BJ (cell line): ENCODE measurements around the gene U2SURP. TPM values are rescaled to one million over a fixed set of nuclear protein-coding genes. Genes with fewer than 3 reads are reported as not detected.

Experiments used
- CTCF ChIA-PET: fragments of 350-600 bp; formaldehyde crosslinking; extraction: SDS; loops from one replicate; lab custom pipeline; 2021; ENCODE audit warnings: antibody characterized with exemption, inconsistent platforms; lab: Yijun Ruan, JAX
- POLR2A ChIA-PET: fragments of 300-600 bp; sonication (Branson Sonifier 250); formaldehyde crosslinking; extraction: SDS; loops from one replicate; lab custom pipeline; 2021; ENCODE audit warnings: antibody characterized with exemption; lab: Charles Lee
- DNase-seq: peaks from one replicate; pipeline ENCODE4 v3.0.0-alpha.2; 2011; ENCODE audit warnings: low read depth
- H3K27me3 ChIP-seq: 2 replicates; pipeline ENCODE4 v1.6.0; 2011; ENCODE audit warnings: low read length; ENCODE audit not compliant: control insufficient read depth, insufficient read depth
- H3K36me3 ChIP-seq: 2 replicates; pipeline ENCODE4 v1.5.1; 2011; ENCODE audit warnings: low read length; ENCODE audit not compliant: control insufficient read depth, insufficient read depth
- H3K4me3 ChIP-seq: 2 replicates; pipeline ENCODE4 v1.5.1; 2011; ENCODE audit warnings: low read depth, mild to moderate bottlenecking, control low read depth, low read length
- polyA plus RNA-seq: library from polyadenylated mRNA; depleted of rRNA; stranded (reverse); fragments of >200 nt; gene quantifications from 2 replicates; pipeline ENCODE4 v1.2.3, GENCODE V29; 2011
- TF ChIP-seq, protein P1 (sequence below): IDR thresholded peaks from 2 replicates; pipeline ENCODE4 v1.5.1; 2011; ENCODE audit warnings: low read depth, mild to moderate bottlenecking, control low read depth, inconsistent platforms, low read length, moderate library complexity; ENCODE audit not compliant: insufficient read depth

The U2SURP gene
- polyA plus RNA-seq, 1 experiment, result 22.6 TPM

DNA sequence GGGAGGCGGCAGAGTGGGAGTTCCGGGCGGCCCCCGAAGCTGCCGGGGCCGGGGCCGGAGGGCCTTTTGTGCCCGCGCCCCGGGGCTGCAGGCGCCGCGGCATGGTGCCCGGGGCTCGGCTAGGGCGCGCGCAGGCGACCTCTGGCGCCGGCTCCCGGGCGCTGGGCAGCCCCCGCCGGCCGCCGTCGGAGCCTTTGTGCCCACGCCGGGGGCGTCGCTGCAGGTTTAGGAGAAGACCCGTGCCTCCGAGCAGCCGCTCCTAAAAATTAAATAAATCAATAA is 38.2 kb upstream of the U2SURP start:
- POLR2A ChIA-PET, result no interaction called here
- DNase-seq, result no peak
- H3K27me3 ChIP-seq, result peaks cover 21% of the 10 kb centered on the region

DNA sequence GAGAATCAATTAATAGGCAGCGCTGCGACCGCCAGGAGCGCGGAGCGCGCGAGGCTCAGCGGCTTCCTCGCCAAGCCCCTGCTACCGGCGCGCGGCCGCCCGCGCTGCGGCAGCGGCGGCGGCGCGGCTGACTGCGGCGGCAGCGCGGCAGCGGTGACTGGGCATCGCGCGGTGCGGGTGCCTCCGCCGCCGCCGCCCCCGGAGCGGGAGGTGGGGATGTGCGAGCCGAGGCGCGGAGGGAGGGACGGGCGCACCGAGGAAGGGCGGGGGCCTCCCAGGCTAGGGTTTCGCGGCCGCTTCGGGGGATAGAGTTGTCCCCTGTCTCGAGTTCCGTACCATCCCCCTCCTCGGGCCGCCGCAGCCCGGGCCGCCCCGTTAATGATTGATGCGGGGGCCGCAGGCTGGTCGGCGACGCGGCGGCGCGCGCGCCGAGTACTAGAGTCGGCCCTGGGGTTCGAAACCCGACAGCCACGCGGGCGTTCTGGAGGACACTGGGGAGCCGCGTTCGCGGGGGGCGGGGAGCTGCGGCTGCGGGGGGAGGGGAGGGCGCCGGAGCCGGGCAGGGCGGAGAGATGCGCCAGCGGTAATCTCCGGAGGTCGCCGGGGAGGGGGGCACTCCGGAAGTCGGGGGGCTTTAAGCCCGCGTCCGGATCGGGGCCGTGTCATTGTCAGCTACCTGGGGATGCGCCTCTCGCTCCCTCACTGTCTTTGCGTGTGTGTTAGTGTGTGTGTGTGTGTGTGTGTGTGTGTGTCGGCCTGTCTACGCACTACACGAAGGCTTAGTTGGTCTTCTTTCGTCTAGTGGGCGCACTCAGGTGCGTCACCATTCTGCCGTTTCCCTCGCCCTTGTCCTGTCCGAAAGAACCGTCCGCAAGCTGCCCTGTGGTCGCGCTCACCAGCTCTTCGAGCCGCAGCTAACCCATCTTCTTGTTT is 37.6 kb upstream of the U2SURP start, which contains the start of gene PAQR9:
PAQR9 (minus strand) TSS at position 159 of the 933 bp plus-strand sequence. CDS start 338 bp downstream, outside the sequence.
- no peak for DNase-seq
- H3K27me3 ChIP-seq, result peaks cover 21% of the 10 kb centered on the region
- TF ChIP-seq, protein P1, sequence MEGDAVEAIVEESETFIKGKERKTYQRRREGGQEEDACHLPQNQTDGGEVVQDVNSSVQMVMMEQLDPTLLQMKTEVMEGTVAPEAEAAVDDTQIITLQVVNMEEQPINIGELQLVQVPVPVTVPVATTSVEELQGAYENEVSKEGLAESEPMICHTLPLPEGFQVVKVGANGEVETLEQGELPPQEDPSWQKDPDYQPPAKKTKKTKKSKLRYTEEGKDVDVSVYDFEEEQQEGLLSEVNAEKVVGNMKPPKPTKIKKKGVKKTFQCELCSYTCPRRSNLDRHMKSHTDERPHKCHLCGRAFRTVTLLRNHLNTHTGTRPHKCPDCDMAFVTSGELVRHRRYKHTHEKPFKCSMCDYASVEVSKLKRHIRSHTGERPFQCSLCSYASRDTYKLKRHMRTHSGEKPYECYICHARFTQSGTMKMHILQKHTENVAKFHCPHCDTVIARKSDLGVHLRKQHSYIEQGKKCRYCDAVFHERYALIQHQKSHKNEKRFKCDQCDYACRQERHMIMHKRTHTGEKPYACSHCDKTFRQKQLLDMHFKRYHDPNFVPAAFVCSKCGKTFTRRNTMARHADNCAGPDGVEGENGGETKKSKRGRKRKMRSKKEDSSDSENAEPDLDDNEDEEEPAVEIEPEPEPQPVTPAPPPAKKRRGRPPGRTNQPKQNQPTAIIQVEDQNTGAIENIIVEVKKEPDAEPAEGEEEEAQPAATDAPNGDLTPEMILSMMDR, result no peak
- no peaks in the 10 kb centered on the region for H3K36me3 ChIP-seq
- POLR2A ChIA-PET, result no interaction called here
- peak within 1 kb of the TSS; percentile 45 for H3K4me3 ChIP-seq
- CTCF ChIA-PET, result interaction anchor here (0.9 to 1.1 kb wide), 2 partner anchors 19 to 135 kb away, joined by 3 to 4 read pairs; no protein-coding TSS in a partner anchor

More for the DNA sequence above, 38.2 kb upstream of the U2SURP start:
- Histone ChIP-seq H3K36me3 (no peaks in the 10 kb centered on the region), H3K4me3 (no peak overlapping the region; the same call in 1 of the 2 replicates)
- CTCF ChIA-PET, result no interaction called here
- TF ChIP-seq, protein P1, result no peak

DNA sequence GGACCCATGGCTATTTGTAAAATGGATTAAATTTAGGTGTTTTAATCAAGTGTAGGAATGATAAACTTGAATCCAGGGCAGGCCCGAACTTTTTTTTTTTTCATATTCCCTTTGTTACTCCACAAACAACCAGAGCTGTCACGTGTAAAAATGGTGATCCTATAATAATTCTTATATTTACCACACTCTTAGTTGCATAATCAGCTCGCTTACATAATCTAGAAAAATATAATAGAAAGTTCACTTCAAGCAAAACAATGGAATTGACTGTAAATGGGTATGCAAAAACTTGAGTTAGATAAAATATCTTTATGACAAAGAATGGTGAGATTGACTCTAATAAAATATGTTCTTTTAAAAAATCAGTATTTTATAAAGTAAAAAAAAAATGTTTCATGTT is 35.8 kb upstream of the U2SURP start:
- H3K36me3 ChIP-seq, result no peaks in the 10 kb centered on the region
- H3K27me3 ChIP-seq, result peaks cover 18% of the 10 kb centered on the region
- POLR2A ChIA-PET, result no interaction called here

DNA sequence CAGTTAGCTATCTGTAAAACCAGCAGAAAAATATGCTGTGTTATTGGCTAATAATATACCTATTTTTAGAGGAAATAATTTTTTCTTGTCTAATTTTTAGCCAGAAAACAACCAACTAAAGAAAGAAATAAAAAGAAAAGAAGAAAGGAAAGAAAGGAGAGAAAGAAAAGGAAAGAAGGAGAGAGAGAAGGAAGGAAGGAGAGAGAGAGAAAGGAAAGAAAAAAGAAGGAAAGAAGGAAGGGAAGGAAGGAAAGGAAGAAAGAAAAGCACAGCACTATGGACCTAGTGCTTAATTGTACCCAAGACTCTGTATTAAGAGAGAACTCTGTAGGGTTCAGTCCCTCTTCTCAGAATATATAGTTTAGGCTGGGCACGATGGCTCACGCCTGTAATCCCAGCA is 34.6 kb upstream of the U2SURP start:
- TF ChIP-seq, protein P1, result no peak
- Histone ChIP-seq H3K4me3 (no peak overlapping the region), H3K36me3 (no peaks in the 10 kb centered on the region), H3K27me3 (peaks cover 20% of the 10 kb centered on the region)
- ChIA-PET POLR2A (no interaction called here), CTCF (interaction anchor here (1.4 kb wide), 2 partner anchors 17 to 138 kb away, joined by 3 read pairs; no protein-coding TSS in a partner anchor)
- DNase-seq, result no peak

More for the DNA sequence above, 35.8 kb upstream of the U2SURP start:
- CTCF ChIA-PET, result no interaction called here
- TF ChIP-seq, protein P1, result no peak
- no peak overlapping the region for H3K4me3 ChIP-seq
- no peak for DNase-seq

DNA sequence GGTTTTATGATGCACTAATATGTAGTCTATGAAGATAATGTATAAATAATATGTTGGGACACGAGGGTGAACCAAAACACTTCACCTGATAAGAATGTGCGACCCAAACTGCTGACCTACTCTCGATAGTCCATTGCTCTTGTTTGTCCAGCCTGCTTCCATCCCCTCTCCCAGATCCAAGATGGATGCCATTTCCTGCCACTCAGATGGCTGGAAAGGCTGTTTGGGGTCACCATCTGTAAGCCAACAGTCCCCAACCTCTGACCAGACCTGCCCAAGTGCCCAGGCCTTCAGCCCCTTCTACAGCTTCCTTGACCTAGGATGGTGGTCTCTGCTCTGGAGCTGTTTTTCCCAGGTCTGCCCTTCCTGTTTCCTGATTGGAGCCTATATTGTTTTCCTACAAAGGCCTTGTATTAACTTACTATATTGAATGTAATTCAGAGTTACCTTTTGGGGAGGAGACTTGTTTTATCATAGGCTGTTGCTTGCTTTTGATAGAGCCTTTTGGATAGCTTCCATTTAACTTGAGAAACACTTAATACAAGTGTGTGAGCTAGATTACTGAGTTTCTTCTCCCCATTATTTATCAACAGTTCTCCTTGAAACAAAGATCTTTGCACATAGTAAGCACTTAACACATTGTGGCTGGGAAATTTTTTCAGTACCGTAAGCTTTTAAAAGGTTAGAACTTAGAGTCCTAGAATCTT is 32.9 kb upstream of the U2SURP start:
- no peak for DNase-seq
- no peaks in the 10 kb centered on the region for H3K36me3 ChIP-seq
- no peak overlapping the region for H3K4me3 ChIP-seq
- peaks cover 13% of the 10 kb centered on the region for H3K27me3 ChIP-seq
- CTCF ChIA-PET, result interaction anchor here (0.7 to 1.5 kb wide), 2 partner anchors 22 to 136 kb away, joined by 3 read pairs; no protein-coding TSS in a partner anchor
- TF ChIP-seq, protein P1, result no peak
- POLR2A ChIA-PET, result no interaction called here
